Stimulated activated CD8-positive, alpha-beta memory T cell treated with anti-CD3 and anti-CD28 coated beads, Interleukin-2, amount 100 ng/mL, for 48 hours (primary cell): ENCODE measurements around the gene CDKN1A.
"Not testable (repeated sequence)": the region's sequence is repeated elsewhere in the genome, so short reads cannot be mapped to it uniquely, and the experiment has no call there.

Source experiments
- DNase-seq, 2 donors: peaks; one replicate each; pipeline ENCODE4 v3.0.0-alpha.2; 2020; ENCODE audit warnings: low read depth in 2 of 2

The CDKN1A gene

GRCh38 chr6:36719126-36719525 is 40.6 kb downstream of the CDKN1A start:
- DNase-seq, result no peak

- no peak for DNase-seq
These were observed 42.0 kb downstream of the CDKN1A start for GRCh38 chr6:36720251-36721141.

GRCh38 chr6:36721369-36722140 is 43.0 kb downstream of the CDKN1A start:
- no peak for DNase-seq

- no peak for DNase-seq
These were observed 43.9 kb downstream of the CDKN1A start for GRCh38 chr6:36722365-36722764.

- no peak for DNase-seq
These were observed 44.4 kb downstream of the CDKN1A start for GRCh38 chr6:36722879-36723278.

- not testable (repeated sequence) for DNase-seq
These were observed 45.5 kb downstream of the CDKN1A start for GRCh38 chr6:36723992-36724391.

GRCh38 chr6:36724514-36725390 is 46.2 kb downstream of the CDKN1A start:
- peak; percentile 30 to 59 for DNase-seq

- DNase-seq, result no peak
These were observed 47.1 kb downstream of the CDKN1A start for GRCh38 chr6:36725581-36725980.

- no peak for DNase-seq
These were observed 49.0 kb downstream of the CDKN1A start for GRCh38 chr6:36727505-36728021.

- DNase-seq, result no peak
These were observed 50.0 kb downstream of the CDKN1A start for GRCh38 chr6:36728289-36729160.

- no peak for DNase-seq
These were observed 50.6 kb downstream of the CDKN1A start for GRCh38 chr6:36729161-36729524.

GRCh38 chr6:36730424-36731380 is 52.2 kb downstream of the CDKN1A start:
- DNase-seq, result no peak

GRCh38 chr6:36731622-36732310 is 53.3 kb downstream of the CDKN1A start:
- DNase-seq, result no peak

- no peak for DNase-seq
These were observed 54.8 kb downstream of the CDKN1A start for GRCh38 chr6:36733300-36733699.

GRCh38 chr6:36734486-36735060 is 56.1 kb downstream of the CDKN1A start:
- no peak for DNase-seq

GRCh38 chr6:36735110-36736071 is 56.9 kb downstream of the CDKN1A start:
- DNase-seq, result no peak
